IPS-15b (cell line): Measurements from ENCODE around the gene ENDOG.

Experiments used
- H3K27me3 ChIP-seq: one replicate; pipeline ENCODE4 v1.6.1; 2013; ENCODE audit warnings: low read length; ENCODE audit not compliant: control insufficient read depth, insufficient read depth
- H3K36me3 ChIP-seq: one replicate; pipeline ENCODE4 v1.6.1; 2013; ENCODE audit warnings: low read length; ENCODE audit not compliant: control insufficient read depth, insufficient read depth
- H3K4me1 ChIP-seq: one replicate; pipeline ENCODE4 v1.6.1; 2013; ENCODE audit warnings: mild to moderate bottlenecking, low read length; ENCODE audit not compliant: control insufficient read depth, insufficient read depth
- H3K4me3 ChIP-seq: one replicate; pipeline ENCODE4 v1.5.1; 2013; ENCODE audit warnings: low read depth, low read length
- H3K9ac ChIP-seq: one replicate; pipeline ENCODE4 v1.6.1; 2013; ENCODE audit warnings: low read depth, mild to moderate bottlenecking, low read length
- H3K9me3 ChIP-seq: one replicate; pipeline ENCODE4 v1.6.1; 2013; ENCODE audit warnings: mild to moderate bottlenecking, low read length; ENCODE audit not compliant: control insufficient read depth, insufficient read depth

The ENDOG gene

GRCh38 chr9:128807827-128808226 is 10.5 kb upstream of the ENDOG start:
- Histone ChIP-seq H3K4me3 (no peak overlapping the region), H3K4me1 (no peaks in the 10 kb centered on the region), H3K9me3 (no peaks in the 10 kb centered on the region), H3K27me3 (no peaks in the 10 kb centered on the region), H3K36me3 (peaks cover 30% of the 10 kb centered on the region), H3K9ac (no peak overlapping the region)

- Histone ChIP-seq H3K4me1 (no peaks in the 10 kb centered on the region), H3K9me3 (no peaks in the 10 kb centered on the region), H3K27me3 (no peaks in the 10 kb centered on the region), H3K36me3 (peaks cover 27% of the 10 kb centered on the region), H3K9ac (no peak overlapping the region), H3K4me3 (no peak overlapping the region)
These were observed 9.8 kb upstream of the ENDOG start for GRCh38 chr9:128808543-128808942.

GRCh38 chr9:128809036-128809599 is 9.2 kb upstream of the ENDOG start:
- Histone ChIP-seq H3K9me3 (no peaks in the 10 kb centered on the region), H3K4me1 (no peaks in the 10 kb centered on the region), H3K9ac (no peak overlapping the region), H3K36me3 (peaks cover 21% of the 10 kb centered on the region), H3K27me3 (no peaks in the 10 kb centered on the region), H3K4me3 (no peak overlapping the region)

GRCh38 chr9:128809831-128810230 is 8.5 kb upstream of the ENDOG start:
- Histone ChIP-seq H3K4me1 (no peaks in the 10 kb centered on the region), H3K4me3 (no peak overlapping the region), H3K9ac (no peak overlapping the region), H3K27me3 (no peaks in the 10 kb centered on the region), H3K36me3 (peaks cover 20% of the 10 kb centered on the region), H3K9me3 (no peaks in the 10 kb centered on the region)

- peaks cover 13% of the 10 kb centered on the region for H3K36me3 ChIP-seq
- H3K4me3 ChIP-seq = no peak overlapping the region
- H3K27me3 ChIP-seq = no peaks in the 10 kb centered on the region
- H3K9ac ChIP-seq = no peak overlapping the region
- no peaks in the 10 kb centered on the region for H3K9me3 ChIP-seq
- no peaks in the 10 kb centered on the region for H3K4me1 ChIP-seq
These were observed 7.4 kb upstream of the ENDOG start for GRCh38 chr9:128810873-128811272.

- no peaks in the 10 kb centered on the region for H3K27me3 ChIP-seq
- H3K9me3 ChIP-seq = no peaks in the 10 kb centered on the region
- no peak overlapping the region for H3K9ac ChIP-seq
- no peaks in the 10 kb centered on the region for H3K4me1 ChIP-seq
- peak overlapping the region; percentile 76 for H3K4me3 ChIP-seq
- peaks cover 33% of the 10 kb centered on the region for H3K36me3 ChIP-seq
These were observed 777 bp downstream of the ENDOG start for GRCh38 chr9:128818839-128819715.

- H3K9me3 ChIP-seq = no peaks in the 10 kb centered on the region
- no peaks in the 10 kb centered on the region for H3K27me3 ChIP-seq
- H3K4me1 ChIP-seq = no peaks in the 10 kb centered on the region
- H3K4me3 ChIP-seq = peak overlapping the region; percentile 76
- peaks cover 42% of the 10 kb centered on the region for H3K36me3 ChIP-seq
- no peak overlapping the region for H3K9ac ChIP-seq
These were observed 1.7 kb downstream of the ENDOG start for GRCh38 chr9:128819716-128820664.

- Histone ChIP-seq H3K4me3 (no peak overlapping the region), H3K27me3 (no peaks in the 10 kb centered on the region), H3K4me1 (no peaks in the 10 kb centered on the region), H3K9ac (no peak overlapping the region), H3K36me3 (peaks cover 50% of the 10 kb centered on the region), H3K9me3 (no peaks in the 10 kb centered on the region)
These were observed 2.6 kb downstream of the ENDOG start for GRCh38 chr9:128820665-128821583.

GRCh38 chr9:128821584-128822406 is 3.5 kb downstream of the ENDOG start:
- peaks cover 59% of the 10 kb centered on the region for H3K36me3 ChIP-seq
- no peaks in the 10 kb centered on the region for H3K4me1 ChIP-seq
- H3K27me3 ChIP-seq = no peaks in the 10 kb centered on the region

GRCh38 chr9:128822407-128823042 is 4.2 kb downstream of the ENDOG start:
- no peak overlapping the region for H3K9ac ChIP-seq
- no peak overlapping the region for H3K4me3 ChIP-seq
- H3K36me3 ChIP-seq = peaks cover 64% of the 10 kb centered on the region
- no peaks in the 10 kb centered on the region for H3K27me3 ChIP-seq
- no peaks in the 10 kb centered on the region for H3K9me3 ChIP-seq
- H3K4me1 ChIP-seq = no peaks in the 10 kb centered on the region

More at GRCh38 chr9:128821584-128822406, 3.5 kb downstream of the ENDOG start:
- no peak overlapping the region for H3K9ac ChIP-seq
- H3K9me3 ChIP-seq = no peaks in the 10 kb centered on the region
- no peak overlapping the region for H3K4me3 ChIP-seq
